Neural cell (in vitro differentiated cells): ENCODE data around the gene RPIA. TPM values are rescaled to one million over a fixed set of nuclear protein-coding genes. Genes with fewer than 3 reads are reported as not detected.

ENCODE experiments used
- H2AFZ ChIP-seq: fragments of 200-600, 300-800 bp; sonication (generic), shearing (Covaris generic); 2 replicates; pipeline ENCODE4 v1.6.0; 2014; ENCODE audit warnings: low read depth, mild to moderate bottlenecking, antibody characterized with exemption, low read length, moderate library complexity
- H3F3A ChIP-seq: fragments of 200-600 bp; shearing (Covaris generic); 2 replicates; pipeline ENCODE4 v1.6.1; 2016; ENCODE audit warnings: mild to moderate bottlenecking, moderate library complexity, mixed read lengths, antibody characterized with exemption, low read length; ENCODE audit not compliant: insufficient read depth, poor library complexity, severe bottlenecking
- H3K27ac ChIP-seq: fragments of 200-600, 300-800 bp; sonication (generic), shearing (Covaris generic); 2 replicates; pipeline ENCODE4 v1.5.1; 2014; ENCODE audit warnings: mild to moderate bottlenecking, low read length, moderate library complexity
- H3K27me3 ChIP-seq: fragments of 300-800, 200-600 bp; sonication (generic), shearing (Covaris generic); 2 replicates; pipeline ENCODE4 v1.6.0; 2014; ENCODE audit warnings: mild to moderate bottlenecking, low read depth, low read length, moderate library complexity; ENCODE audit not compliant: insufficient read depth
- H3K36me3 ChIP-seq: fragments of 300-800, 200-600 bp; sonication (generic), shearing (Covaris generic); 2 replicates; pipeline ENCODE4 v1.5.1; 2014; ENCODE audit warnings: mild to moderate bottlenecking, antibody characterized with exemption, low read length, moderate library complexity; ENCODE audit not compliant: insufficient read depth
- H3K4me2 ChIP-seq: fragments of 300-800, 200-600 bp; sonication (generic), shearing (Covaris generic); 2 replicates; pipeline ENCODE4 v1.6.0; 2014; ENCODE audit warnings: mild to moderate bottlenecking, low read length
- H3K4me3 ChIP-seq: fragments of 300-800, 200-600 bp; sonication (generic), shearing (Covaris generic); 2 replicates; pipeline ENCODE4 v1.5.1; 2014; ENCODE audit warnings: mild to moderate bottlenecking, low read length, moderate library complexity
- H3K79me2 ChIP-seq: fragments of 200-600 bp; shearing (Covaris generic); replicated peaks from 2 replicates; pipeline ENCODE4 v1.6.0; 2014; ENCODE audit warnings: mild to moderate bottlenecking, low read length, moderate library complexity; ENCODE audit not compliant: insufficient read depth
- H3K9ac ChIP-seq: fragments of 300-800, 200-600 bp; sonication (generic), shearing (Covaris generic); 2 replicates; pipeline ENCODE4 v1.6.1; 2016; ENCODE audit warnings: mild to moderate bottlenecking, low read length, mixed read lengths
- H3K9me2 ChIP-seq: fragments of 200-600 bp; shearing (Covaris generic); 2 replicates; pipeline ENCODE4 v1.6.1; 2016; ENCODE audit warnings: mild to moderate bottlenecking, low read length, mixed read lengths; ENCODE audit not compliant: insufficient read depth
- H3K9me3 ChIP-seq: fragments of 200-600, 300-800 bp; sonication (generic), shearing (Covaris generic); 2 replicates; pipeline ENCODE4 v1.6.1; 2016; ENCODE audit warnings: mild to moderate bottlenecking, mixed run types, low read length, moderate library complexity, mixed read lengths
- H4K20me1 ChIP-seq: fragments of 200-600 bp; shearing (Covaris generic); 2 replicates; pipeline ENCODE4 v1.6.1; 2016; ENCODE audit warnings: mild to moderate bottlenecking, mixed run types; ENCODE audit not compliant: insufficient read depth
- EP300 ChIP-seq: fragments of 450-650 bp; conservative IDR thresholded peaks from 2 replicates; pipeline ENCODE4 v1.6.1; 2014; ENCODE audit warnings: antibody characterized with exemption, mild to moderate bottlenecking, moderate library complexity; ENCODE audit not compliant: poor library complexity, severe bottlenecking
- EZH2 ChIP-seq: fragments of 200-600, 300-800 bp; shearing (Covaris generic), sonication (generic); IDR thresholded peaks from 2 replicates; pipeline ENCODE4 v1.6.1; 2014; ENCODE audit warnings: antibody characterized with exemption, low read length, borderline replicate concordance, mild to moderate bottlenecking; ENCODE audit not compliant: insufficient read depth, poor library complexity, severe bottlenecking
- MXI1 ChIP-seq: fragments of 450-650 bp; conservative IDR thresholded peaks from 2 replicates; pipeline ENCODE4 v1.6.1; 2014; ENCODE audit warnings: antibody characterized with exemption, mild to moderate bottlenecking; ENCODE audit not compliant: poor library complexity, severe bottlenecking
- POLR2AphosphoS5 ChIP-seq: IDR thresholded peaks from 2 replicates; pipeline ENCODE4 v1.6.1; 2012
- RAD21 ChIP-seq: fragments of 450-650 bp; conservative IDR thresholded peaks from 2 replicates; pipeline ENCODE4 v1.6.1; 2014; ENCODE audit warnings: antibody characterized with exemption, mild to moderate bottlenecking, moderate library complexity
- SMC3 ChIP-seq: fragments of 450-650 bp; conservative IDR thresholded peaks from 2 replicates; pipeline ENCODE4 v1.6.1; 2014; ENCODE audit warnings: antibody characterized with exemption, mild to moderate bottlenecking, moderate library complexity; ENCODE audit not compliant: poor library complexity
- TAF1 ChIP-seq: IDR thresholded peaks from 2 replicates; pipeline ENCODE4 v1.6.1; 2012; ENCODE audit warnings: low read depth
- polyA plus RNA-seq: library from polyadenylated mRNA; depleted of rRNA; stranded (reverse); fragments of >200 nt; gene quantifications from 2 replicates; pipeline ENCODE4 v1.2.3, GENCODE V29; 2014
- TF ChIP-seq, protein P1 (sequence below): IDR thresholded peaks from 2 replicates; pipeline ENCODE4 v1.6.1; 2012; ENCODE audit warnings: borderline replicate concordance
- TF ChIP-seq, protein P2 (sequence below): fragments of 450-650 bp; IDR thresholded peaks from 2 replicates; pipeline ENCODE4 v1.5.1; 2014; ENCODE audit warnings: antibody characterized with exemption, mild to moderate bottlenecking, moderate library complexity; ENCODE audit not compliant: poor library complexity, severe bottlenecking

The RPIA gene
- polyA plus RNA-seq, 1 donor from 2014 or later: 9.7 TPM

DNA sequence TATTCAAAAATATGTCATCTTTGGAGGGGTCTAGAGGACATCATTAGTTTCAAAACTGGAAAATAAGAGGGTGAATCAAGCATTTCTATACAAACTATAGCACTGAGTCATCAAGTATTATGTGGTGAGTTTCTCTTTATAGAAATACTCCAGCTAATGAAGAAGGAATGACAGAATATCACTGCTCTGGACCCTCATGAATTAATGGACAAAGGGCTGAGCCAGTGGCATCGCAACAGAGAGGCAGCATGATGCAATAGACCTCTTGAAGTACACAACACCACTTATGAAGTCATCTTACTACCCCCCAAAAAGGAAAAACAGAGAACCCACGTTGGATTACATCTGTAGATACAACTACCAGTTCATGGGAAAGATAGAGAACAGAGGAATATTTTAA lies 36.8 kb upstream of the RPIA start:
- TF ChIP-seq, protein P1, sequence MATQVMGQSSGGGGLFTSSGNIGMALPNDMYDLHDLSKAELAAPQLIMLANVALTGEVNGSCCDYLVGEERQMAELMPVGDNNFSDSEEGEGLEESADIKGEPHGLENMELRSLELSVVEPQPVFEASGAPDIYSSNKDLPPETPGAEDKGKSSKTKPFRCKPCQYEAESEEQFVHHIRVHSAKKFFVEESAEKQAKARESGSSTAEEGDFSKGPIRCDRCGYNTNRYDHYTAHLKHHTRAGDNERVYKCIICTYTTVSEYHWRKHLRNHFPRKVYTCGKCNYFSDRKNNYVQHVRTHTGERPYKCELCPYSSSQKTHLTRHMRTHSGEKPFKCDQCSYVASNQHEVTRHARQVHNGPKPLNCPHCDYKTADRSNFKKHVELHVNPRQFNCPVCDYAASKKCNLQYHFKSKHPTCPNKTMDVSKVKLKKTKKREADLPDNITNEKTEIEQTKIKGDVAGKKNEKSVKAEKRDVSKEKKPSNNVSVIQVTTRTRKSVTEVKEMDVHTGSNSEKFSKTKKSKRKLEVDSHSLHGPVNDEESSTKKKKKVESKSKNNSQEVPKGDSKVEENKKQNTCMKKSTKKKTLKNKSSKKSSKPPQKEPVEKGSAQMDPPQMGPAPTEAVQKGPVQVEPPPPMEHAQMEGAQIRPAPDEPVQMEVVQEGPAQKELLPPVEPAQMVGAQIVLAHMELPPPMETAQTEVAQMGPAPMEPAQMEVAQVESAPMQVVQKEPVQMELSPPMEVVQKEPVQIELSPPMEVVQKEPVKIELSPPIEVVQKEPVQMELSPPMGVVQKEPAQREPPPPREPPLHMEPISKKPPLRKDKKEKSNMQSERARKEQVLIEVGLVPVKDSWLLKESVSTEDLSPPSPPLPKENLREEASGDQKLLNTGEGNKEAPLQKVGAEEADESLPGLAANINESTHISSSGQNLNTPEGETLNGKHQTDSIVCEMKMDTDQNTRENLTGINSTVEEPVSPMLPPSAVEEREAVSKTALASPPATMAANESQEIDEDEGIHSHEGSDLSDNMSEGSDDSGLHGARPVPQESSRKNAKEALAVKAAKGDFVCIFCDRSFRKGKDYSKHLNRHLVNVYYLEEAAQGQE: no peak
- TF ChIP-seq MXI1 (no peak), POLR2AphosphoS5 (no peak), SMC3 (no peak), RAD21 (no peak), EZH2 (no peak), TAF1 (no peak), EP300 (no peak)
- TF ChIP-seq, protein P2, sequence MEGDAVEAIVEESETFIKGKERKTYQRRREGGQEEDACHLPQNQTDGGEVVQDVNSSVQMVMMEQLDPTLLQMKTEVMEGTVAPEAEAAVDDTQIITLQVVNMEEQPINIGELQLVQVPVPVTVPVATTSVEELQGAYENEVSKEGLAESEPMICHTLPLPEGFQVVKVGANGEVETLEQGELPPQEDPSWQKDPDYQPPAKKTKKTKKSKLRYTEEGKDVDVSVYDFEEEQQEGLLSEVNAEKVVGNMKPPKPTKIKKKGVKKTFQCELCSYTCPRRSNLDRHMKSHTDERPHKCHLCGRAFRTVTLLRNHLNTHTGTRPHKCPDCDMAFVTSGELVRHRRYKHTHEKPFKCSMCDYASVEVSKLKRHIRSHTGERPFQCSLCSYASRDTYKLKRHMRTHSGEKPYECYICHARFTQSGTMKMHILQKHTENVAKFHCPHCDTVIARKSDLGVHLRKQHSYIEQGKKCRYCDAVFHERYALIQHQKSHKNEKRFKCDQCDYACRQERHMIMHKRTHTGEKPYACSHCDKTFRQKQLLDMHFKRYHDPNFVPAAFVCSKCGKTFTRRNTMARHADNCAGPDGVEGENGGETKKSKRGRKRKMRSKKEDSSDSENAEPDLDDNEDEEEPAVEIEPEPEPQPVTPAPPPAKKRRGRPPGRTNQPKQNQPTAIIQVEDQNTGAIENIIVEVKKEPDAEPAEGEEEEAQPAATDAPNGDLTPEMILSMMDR: no peak
- Histone ChIP-seq H3K4me2 (no peak overlapping the region), H3K9me2 (no peaks in the 10 kb centered on the region), H3K79me2 (no peaks in the 10 kb centered on the region), H3K36me3 (no peaks in the 10 kb centered on the region), H2AFZ (no peak overlapping the region), H3F3A (no peaks in the 10 kb centered on the region), H3K9me3 (no peaks in the 10 kb centered on the region), H3K4me3 (no peak overlapping the region), H4K20me1 (no peaks in the 10 kb centered on the region), H3K27me3 (no peaks in the 10 kb centered on the region), H3K27ac (no peak overlapping the region), H3K9ac (no peak overlapping the region)

DNA sequence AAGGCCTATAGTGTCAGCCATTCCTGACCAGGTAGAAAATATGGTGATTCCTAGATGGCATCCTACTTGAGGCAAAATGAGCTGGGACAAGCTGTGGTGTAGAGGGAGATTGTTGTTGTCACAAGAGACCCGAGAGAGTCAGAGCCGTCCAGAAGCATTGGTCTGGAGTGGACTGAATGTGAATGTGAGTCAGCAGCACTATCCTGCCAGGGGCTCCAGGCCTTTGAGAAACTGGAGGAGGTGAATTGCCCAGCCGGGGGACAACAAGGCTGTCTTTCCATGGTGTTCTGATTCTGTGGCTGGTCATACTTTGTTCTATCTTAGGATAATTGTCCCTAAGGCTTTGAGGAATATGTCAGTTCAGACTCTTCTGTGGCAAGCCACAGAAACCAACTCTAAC lies 34.8 kb upstream of the RPIA start:
- H3K9me2 ChIP-seq: no peaks in the 10 kb centered on the region
- no peaks in the 10 kb centered on the region for H3K79me2 ChIP-seq
- H3K4me3 ChIP-seq: no peak overlapping the region
- H3K9me3 ChIP-seq: no peaks in the 10 kb centered on the region
- H3K9ac ChIP-seq: no peak overlapping the region
- H3K27me3 ChIP-seq: no peaks in the 10 kb centered on the region
- H2AFZ ChIP-seq: no peak overlapping the region
- H3F3A ChIP-seq: no peaks in the 10 kb centered on the region
- TF ChIP-seq SMC3: no peak
- no peak for TF ChIP-seq EP300
- TF ChIP-seq TAF1: no peak
- no peak for TF ChIP-seq MXI1
- TF ChIP-seq, protein P1: no peak
- TF ChIP-seq POLR2AphosphoS5: no peak
- TF ChIP-seq EZH2: no peak
- H3K4me2 ChIP-seq: no peak overlapping the region
- no peaks in the 10 kb centered on the region for H3K36me3 ChIP-seq
- H4K20me1 ChIP-seq: no peaks in the 10 kb centered on the region
- no peak overlapping the region for H3K27ac ChIP-seq
